NCI-H2171 treated with DMSO at 0.1 percent for 48 hours (cell line): ENCODE measurements around the gene TAOK1.

Source experiments
- DNase-seq: peaks from one replicate; lab custom pipeline; 2025; lab: John Stamatoyannopoulos, UW

TAOK1 gene

GRCh38 chr17:29583324-29584248 lies 193.4 kb downstream of the TAOK1 start:
- DNase-seq = peak; percentile 93

GRCh38 chr17:29584452-29585079 lies 194.4 kb downstream of the TAOK1 start:
- no peak for DNase-seq

- no peak for DNase-seq
Measured at GRCh38 chr17:29585080-29585751, 195.1 kb downstream of the TAOK1 start.

DNA sequence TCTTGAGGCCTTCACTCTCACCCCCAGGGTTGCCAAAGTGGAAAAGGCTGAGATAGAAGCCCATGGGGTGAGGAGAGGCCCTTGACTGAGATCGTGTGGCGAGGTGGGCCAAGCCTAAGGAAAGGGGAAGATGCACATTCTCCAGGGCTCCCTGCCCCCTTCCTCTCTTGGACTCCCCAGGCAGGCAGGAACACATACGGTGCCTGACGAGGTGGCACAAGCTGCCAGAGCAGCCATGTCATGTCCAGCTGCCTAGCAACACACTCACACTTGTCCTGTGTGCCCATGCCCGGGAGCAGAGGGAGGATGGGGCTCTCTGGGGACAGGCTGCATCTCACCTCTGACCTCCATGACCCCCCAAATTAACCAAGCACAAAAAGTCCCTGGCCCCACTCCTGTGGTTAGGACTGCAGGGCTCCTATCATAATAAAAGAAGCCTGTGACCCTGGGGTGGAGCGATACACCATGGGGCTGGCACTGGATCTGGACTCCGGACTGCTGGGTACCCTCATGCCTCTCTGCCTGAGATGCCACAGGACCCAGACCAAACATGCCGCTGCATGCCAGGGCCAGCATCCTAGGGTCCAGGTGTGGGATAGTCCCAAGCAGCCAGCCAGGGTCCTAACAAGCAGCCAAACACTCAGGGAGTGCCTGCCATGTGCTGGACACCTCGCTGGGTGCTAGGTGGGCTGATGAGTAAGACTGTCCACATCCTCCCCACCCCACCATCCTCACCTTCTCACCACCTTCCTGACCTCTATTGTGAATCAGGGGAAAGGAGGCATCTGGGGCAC lies 196.7 kb downstream of the TAOK1 start:
- DNase-seq = no peak

GRCh38 chr17:29587591-29587990 lies 197.4 kb downstream of the TAOK1 start:
- DNase-seq = no peak

DNA sequence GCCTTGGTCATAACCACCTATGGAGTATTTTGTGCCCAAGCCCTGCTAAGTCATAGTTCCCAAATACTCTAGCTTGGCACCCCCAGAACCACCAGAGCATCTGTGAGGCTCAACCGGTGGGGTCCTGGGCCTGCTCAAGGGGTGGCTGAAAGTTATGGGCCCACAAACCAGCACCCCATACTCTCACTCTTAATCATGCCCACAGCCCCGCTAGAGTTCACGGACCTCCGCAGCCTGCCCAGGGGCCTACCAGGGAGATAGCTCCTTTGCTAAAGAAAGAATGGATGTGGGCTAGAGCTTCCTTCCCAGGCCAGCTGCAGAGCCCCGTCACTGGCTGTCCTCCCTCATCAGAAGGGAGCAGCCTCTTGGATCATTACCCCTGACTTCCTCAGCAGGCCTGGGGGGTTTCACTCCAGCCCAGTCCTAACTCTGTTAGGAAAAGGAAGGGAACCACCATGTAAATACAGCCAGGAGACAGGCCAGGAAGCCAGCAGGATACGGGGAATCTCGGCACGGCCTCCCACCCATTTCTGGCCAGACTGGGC lies 197.9 kb downstream of the TAOK1 start:
- no peak for DNase-seq

DNA sequence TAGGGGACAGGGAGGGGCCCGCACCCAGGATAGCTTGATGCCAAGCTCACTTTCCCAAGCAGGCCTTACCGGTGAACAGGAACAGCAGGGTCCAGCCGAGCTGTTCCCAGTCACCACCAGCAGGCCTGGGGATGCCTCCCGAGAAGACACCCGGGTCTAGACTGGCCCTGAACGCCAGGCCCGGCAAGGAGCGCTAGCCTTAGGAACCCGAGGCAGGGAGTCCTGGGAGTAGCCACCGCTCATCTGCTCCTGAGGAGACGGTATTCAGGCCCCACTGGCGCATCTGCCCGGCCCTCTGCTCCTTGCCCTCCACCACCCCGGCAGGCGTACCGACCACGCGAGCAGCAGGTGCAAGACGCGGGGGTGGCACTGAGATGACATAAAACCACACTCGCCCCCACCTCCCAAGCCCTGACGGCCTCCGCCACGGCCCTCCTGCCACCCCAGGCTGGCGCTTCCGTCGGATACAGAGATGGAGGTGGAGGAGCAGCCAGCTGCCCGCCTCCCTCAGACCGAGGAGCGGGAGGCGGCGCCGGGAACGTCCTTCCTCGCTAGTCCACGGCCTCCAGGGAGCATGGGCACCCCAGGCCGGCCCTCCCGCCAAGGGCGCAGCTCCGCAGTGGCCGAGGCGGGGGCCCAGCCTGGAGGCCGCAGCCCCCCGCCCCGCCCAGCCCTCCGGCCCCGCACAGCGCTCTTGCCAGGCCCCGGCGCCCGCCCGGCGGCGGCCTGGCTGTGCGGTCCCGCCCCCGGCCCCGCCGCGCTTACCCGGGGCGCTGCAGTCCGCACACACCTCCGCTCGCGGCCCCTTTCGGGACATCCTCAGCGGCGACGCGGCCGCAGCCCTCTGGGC lies 198.6 kb downstream of the TAOK1 start:
- DNase-seq = peak; percentile 11

GRCh38 chr17:29589524-29590410 lies 199.6 kb downstream of the TAOK1 start, which contains the start of gene GIT1:
TSS of gene GIT1 (minus strand) at chr17:29589648. CDS start at chr17:29589378, 270 bp downstream.
- DNase-seq = peak; percentile 72

DNA sequence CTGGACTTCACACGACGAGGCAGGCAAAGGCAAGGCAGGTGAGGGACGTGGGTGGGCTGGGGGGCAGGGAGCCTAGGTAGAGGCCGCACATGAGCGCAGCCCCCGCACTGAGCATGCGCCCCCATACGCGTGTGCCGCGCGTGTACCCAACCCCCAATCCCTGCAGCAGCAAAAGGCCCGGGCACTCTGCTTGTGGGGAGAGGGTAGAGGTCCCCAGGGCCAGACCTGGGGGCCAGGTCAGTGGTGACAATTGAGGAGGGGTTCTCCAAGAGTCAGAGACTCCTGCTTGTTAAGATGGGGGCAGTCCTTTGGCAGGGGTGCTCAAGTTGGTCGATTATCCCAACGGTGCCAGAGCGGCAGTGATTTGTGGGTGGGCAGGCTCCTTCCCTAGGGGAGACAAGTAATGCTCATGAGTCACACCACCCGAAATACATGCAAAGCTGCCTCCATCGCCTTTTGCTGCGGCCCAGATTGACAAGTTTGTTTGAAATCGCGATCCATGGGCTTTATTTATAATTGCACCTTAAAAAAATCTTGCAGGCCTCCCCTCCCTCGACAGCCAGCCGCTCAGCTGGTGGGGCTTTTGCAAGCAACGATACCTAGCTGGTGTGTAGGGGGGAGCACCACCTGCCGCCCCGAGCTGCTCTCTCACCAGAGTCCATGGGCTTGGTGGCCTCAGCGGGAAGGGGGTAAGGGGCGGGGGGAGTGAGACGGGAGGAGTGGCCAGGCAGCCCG lies 200.4 kb downstream of the TAOK1 start:
- peak; percentile 93 for DNase-seq

- DNase-seq = peak; percentile 82
Measured at GRCh38 chr17:29591146-29591736, 201.1 kb downstream of the TAOK1 start.

DNA sequence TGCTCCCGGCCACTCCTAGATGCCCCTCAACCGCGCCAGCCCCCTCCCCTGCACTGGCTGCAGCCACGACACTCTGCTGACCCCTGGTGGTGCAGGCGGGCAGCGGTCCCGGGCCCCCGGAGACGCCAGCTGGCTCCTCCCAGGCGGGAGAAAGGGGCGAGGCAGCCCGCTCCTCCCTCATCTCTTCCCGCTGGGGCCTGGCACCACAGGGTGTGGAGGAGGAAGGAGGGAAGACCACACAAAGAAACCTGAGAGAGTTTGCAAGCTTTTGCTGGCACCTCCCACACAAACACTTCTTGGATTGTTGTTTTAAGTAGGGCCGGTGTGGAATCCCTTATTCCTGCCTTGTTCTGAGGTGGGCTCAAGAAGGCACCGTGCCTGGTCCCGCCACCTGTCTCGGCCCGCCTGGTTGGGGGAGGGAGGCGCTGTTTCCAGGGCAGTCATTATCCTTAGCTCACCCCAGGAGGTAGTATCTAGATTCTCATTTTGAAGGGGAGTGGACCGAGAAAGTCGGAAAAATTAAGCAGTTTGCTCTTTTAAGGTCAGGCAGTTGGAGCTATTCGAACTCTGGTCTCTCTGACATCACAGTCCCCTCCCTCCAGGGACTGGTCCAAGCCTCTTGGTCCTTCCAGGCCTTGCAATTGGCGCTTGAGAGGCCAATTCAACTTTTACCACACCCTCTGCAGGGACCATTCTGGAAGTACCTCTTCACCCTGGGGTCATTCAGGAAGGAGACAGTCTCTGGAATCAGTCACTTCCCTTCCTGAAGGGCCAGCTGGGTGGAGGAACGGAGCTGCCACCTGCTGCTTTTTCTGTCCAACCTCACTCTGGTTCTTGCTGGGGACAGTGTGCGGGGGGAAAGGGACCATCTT lies 201.8 kb downstream of the TAOK1 start:
- DNase-seq = peak; percentile 93

DNA sequence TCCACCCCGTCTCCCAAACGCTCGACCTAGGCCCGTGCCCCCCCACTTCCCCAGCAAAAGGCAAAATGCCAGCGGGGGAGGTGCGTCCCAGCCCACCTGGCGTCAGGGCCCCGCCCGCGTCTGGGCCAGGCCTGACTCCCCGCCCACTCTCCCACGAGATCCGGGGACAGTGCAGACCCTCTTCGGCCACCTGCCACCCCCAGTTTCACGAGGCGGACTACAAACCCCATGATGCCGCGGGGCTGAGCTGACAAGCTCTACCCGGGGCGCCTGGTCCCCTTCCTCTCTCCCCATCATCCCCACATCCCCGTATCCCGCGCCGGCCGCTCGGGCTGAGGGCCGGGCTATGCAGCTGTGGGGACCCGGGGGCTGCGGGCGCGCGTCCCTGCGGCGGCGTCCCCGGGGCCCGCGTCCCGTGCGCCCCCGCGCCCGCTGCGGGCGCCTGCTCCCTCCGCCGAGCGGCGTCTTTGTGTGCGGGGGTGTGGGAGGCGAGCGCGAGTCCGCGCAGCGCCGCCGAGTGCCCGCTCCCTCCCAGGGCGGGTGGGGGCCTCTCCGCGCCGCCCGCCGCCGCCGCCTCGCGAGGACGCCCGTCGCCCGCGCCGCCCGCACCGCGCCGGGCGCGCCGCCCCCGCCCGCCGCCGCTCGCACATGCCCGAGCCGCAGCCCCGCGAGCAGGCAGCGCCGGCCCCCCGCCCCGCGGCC lies 202.8 kb downstream of the TAOK1 start, which contains the start of gene ANKRD13B:
ANKRD13B (plus strand) TSS at position 283 of the 702 bp plus-strand sequence. CDS start 490 bp downstream, outside the sequence.
- peak; percentile 87 for DNase-seq

DNA sequence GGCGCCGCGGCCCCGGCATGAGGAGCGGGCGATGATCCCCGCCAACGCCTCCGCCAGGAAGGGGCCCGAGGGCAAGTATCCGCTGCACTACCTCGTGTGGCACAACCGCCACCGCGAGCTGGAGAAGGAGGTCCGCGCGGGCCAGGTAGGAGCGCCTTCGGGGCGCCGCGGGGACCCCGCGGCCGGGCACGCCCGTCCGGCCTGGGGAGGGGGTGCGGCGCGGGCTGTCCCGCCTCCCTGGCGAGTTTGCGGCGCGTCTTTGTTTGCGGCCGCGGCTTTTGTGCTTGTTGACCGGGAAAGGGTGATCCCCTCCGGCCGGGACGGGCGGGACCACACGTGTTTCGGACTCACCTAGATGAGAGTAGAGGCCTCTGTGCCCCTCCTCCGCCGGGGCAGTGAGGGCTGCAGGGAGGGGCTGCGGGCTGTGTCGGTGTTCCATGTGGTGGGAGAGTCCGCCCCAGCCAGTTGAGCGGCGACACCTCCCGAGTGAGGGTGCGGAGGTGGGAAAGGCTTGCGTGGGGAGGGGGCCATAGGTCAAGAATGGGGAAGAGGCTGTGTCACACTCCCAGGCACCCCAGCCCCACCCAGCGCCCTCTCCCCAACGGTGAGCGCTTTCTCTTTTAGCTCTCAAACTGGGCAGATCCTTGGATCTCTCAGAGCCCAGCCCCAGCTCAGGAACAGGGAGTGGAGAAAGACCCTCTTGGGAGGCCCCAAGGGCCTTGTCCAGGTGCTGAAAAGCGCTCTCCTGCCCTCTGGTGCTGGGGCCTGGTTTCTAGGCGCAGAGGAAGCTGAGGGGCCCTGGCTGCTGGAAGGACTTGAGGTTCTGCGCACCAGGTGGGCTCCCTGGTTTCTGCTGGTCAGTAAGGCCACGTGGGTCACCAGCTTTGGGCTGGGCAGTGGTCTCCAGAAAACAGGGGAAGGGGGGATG lies 203.7 kb downstream of the TAOK1 start:
- DNase-seq = peak; percentile 51

GRCh38 chr17:29594519-29595090 lies 204.4 kb downstream of the TAOK1 start:
- no peak for DNase-seq
